Sigmoid colon (tissue), 4 donors: ENCODE measurements around the gene AUTS2.

Experiments
- EP300 ChIP-seq, 4 donors: sonication (generic); formaldehyde crosslinking; IDR thresholded peaks; one replicate each; pipeline ENCODE4 v1.6.1; 2017; ENCODE audit warnings: antibody characterized with exemption in 4 of 4
- POLR2A ChIP-seq, 2 donors: fragments of 450-650 bp; IDR thresholded peaks; one replicate each; pipeline ENCODE4 v1.6.1; 2016; ENCODE audit warnings: antibody characterized with exemption in 2 of 2, mild to moderate bottlenecking in 2 of 2, moderate library complexity in 2 of 2
- POLR2AphosphoS5 ChIP-seq, 4 donors: sonication (generic); formaldehyde crosslinking; IDR thresholded peaks; one replicate each; pipeline ENCODE4 v1.6.1; 2017; ENCODE audit warnings: antibody characterized with exemption in 4 of 4
- TF ChIP-seq, protein P1 (sequence below), 4 experiments: fragments of 450-650 bp in 3 of 4; fragments of 200-600 bp in 1 of 4; IDR thresholded peaks; one replicate each; pipeline ENCODE4 v1.5.1; 2016 to 2019; ENCODE audit warnings: antibody characterized with exemption in 4 of 4, mild to moderate bottlenecking in 3 of 4, moderate library complexity in 2 of 4

DNA sequence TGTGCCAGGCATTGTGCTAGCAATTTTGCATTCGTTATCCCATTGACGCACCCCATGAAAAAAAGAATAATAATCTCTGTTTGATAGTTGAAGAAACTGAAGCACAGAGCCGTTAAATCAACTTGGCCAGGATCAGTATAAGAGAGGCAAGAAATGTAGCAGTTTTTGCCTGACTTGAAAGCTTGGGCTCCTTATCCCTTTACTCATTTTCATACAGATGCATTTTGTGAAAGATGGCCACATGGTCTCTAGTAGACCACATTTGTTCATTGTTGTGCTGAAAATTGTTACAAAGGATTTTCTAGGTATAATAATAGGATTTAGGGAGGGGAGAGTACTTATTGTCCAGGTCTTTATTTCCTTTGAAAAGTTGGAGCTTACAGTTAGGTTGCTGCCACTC, 14.7 kb downstream of the AUTS2 start:
- TF ChIP-seq, protein P1, sequence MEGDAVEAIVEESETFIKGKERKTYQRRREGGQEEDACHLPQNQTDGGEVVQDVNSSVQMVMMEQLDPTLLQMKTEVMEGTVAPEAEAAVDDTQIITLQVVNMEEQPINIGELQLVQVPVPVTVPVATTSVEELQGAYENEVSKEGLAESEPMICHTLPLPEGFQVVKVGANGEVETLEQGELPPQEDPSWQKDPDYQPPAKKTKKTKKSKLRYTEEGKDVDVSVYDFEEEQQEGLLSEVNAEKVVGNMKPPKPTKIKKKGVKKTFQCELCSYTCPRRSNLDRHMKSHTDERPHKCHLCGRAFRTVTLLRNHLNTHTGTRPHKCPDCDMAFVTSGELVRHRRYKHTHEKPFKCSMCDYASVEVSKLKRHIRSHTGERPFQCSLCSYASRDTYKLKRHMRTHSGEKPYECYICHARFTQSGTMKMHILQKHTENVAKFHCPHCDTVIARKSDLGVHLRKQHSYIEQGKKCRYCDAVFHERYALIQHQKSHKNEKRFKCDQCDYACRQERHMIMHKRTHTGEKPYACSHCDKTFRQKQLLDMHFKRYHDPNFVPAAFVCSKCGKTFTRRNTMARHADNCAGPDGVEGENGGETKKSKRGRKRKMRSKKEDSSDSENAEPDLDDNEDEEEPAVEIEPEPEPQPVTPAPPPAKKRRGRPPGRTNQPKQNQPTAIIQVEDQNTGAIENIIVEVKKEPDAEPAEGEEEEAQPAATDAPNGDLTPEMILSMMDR (IDR thresholded peaks at IDR 0.05) = no peak
- TF ChIP-seq EP300 (IDR thresholded peaks at IDR 0.05) (no peak), POLR2A (IDR thresholded peaks at IDR 0.05) (no peak), POLR2AphosphoS5 (IDR thresholded peaks at IDR 0.05) (no peak)
